Duodenal mucosa (tissue), 2 donors: ENCODE data around the gene LRRC47.

Source experiments
- H3K27ac ChIP-seq: one replicate; pipeline ENCODE4 v1.7.0; 2013; ENCODE audit warnings: low read depth, low read length
- H3K27me3 ChIP-seq, 2 donors: one replicate each; pipeline ENCODE4 v1.7.0; 2013; ENCODE audit warnings: low read length in 2 of 2, control low read depth in 1 of 2; ENCODE audit not compliant: insufficient read depth in 2 of 2, control insufficient read depth in 1 of 2
- H3K36me3 ChIP-seq, 2 donors: one replicate each; pipeline ENCODE4 v1.7.0; 2013; ENCODE audit warnings: low read length in 2 of 2, control low read depth in 1 of 2; ENCODE audit not compliant: insufficient read depth in 2 of 2, control insufficient read depth in 1 of 2
- H3K4me1 ChIP-seq, 2 donors: one replicate each; pipeline ENCODE4 v1.7.0; 2013; ENCODE audit warnings: low read length in 2 of 2, control low read depth in 1 of 2; ENCODE audit not compliant: insufficient read depth in 2 of 2, control insufficient read depth in 1 of 2
- H3K4me3 ChIP-seq, 2 donors: one replicate each; pipeline ENCODE4 v1.7.0; 2013; ENCODE audit warnings: low read length in 2 of 2, low read depth in 1 of 2
- H3K9ac ChIP-seq, 2 donors: one replicate each; pipeline ENCODE4 v1.7.0; 2013; ENCODE audit warnings: low read length in 2 of 2, low read depth in 1 of 2
- H3K9me3 ChIP-seq, 2 donors: one replicate each; pipeline ENCODE4 v1.7.0; 2013; ENCODE audit warnings: low read length in 2 of 2, control low read depth in 1 of 2; ENCODE audit not compliant: control insufficient read depth in 1 of 2

The LRRC47 gene

DNA sequence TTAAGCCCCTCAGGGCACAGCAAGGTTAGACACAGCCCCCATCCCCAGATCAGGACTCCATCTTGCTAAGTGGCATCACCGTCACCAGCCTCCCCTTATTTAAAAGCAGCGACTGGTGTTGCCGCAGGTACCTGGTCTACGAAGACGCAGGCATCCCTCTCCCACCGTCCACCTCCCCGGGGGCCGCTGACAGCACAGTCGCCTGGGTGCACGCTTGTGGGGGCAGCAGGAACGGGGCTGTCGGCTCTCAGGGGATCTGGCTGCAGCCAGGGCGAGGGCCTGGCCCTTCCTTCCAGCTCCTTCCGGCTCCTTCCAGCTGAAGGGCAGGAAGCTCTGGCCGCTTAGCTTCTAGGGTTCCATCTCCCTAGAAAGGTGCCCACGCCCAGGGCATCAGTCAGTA lies 61.7 kb downstream of the LRRC47 start:
- Histone ChIP-seq H3K27ac (no peak overlapping the region), H3K9me3 (no peaks in the 10 kb centered on the region), H3K36me3 (peaks cover 0 to 11% of the 10 kb centered on the region in 2 donors), H3K27me3 (peaks cover 6 to 11% of the 10 kb centered on the region in 2 donors), H3K4me1 (no peaks in the 10 kb centered on the region), H3K4me3 (no peak overlapping the region), H3K9ac (no peak overlapping the region)

DNA sequence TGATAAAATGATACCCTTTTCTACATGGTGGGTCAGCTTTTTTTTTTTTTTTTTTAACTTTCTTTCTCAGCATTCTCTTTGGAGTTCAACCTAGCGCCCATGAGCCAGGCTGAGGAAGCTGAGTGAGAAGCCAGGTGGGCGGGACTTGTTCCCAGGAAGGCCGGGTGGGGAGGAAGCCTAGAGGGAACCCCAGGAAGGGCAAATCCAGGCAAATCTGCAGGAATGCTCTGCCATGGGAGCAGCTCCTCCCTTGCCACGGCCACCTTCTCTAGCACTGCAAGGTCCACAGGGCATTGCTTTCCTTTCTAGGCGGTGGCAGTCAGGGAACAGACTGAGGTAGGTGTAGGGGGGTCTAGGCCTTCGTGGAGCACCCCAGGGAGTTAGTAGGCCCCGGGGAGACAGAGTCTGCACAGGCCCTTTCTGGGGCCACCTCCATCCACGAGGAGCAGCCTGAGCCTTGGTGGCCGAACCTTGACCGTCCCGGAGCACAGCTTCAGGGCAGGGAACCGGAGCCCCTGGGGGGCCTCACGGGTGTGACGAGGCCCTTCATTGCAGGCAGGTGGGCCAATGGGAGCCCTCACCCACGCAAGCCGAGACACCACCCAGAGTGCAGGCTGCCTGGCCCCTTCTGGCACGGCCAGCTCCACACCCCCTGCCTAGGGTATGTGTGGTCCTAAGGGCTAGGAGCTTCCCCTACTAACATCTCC lies 62.3 kb downstream of the LRRC47 start:
- Histone ChIP-seq H3K4me1 (no peaks in the 10 kb centered on the region), H3K36me3 (peaks cover 0 to 11% of the 10 kb centered on the region in 2 donors), H3K27ac (no peak overlapping the region), H3K27me3 (peaks cover 6 to 11% of the 10 kb centered on the region in 2 donors), H3K9ac (no peak overlapping the region), H3K4me3 (no peak overlapping the region), H3K9me3 (no peaks in the 10 kb centered on the region)

DNA sequence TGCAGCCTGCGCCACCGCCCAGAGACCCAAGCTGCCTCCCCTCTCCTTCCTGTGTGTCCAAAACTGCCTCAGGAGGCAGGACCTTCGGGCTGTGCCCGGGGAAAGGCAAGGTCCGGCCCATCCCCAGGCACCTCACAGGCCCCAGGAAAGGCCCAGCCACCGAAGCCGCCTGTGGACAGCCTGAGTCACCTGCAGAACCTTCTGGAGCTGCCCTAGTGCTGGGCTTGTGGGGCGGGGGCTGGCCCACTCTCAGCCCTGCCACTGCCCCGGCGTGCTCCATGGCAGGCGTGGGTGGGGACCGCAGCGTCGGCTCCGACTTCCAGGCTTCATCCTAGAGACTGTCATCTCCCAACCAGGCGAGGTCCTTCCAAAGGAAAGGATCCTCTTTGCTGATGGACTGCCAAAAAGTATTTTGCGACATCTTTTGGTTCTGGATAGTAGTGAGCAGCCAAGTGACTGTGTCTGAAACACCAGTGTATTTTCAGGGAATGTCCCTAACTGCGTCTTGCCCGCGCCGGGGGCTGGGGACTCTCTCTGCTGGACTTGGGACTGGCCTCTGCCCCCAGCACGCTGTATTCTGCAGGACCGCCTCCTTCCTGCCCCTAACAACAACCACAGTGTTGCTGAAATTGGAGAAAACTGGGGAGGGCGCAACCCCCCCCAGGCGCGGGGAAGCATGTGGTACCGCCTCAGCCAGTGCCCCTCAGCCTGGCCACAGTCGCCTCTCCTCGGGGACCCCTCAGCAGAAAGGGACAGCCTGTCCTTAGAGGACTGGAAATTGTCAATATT lies 63.0 kb downstream of the LRRC47 start:
- Histone ChIP-seq H3K27me3 (peaks cover 6 to 12% of the 10 kb centered on the region in 2 donors), H3K27ac (no peak overlapping the region), H3K36me3 (peaks cover 0 to 5% of the 10 kb centered on the region in 2 donors), H3K9ac (no peak overlapping the region), H3K9me3 (no peaks in the 10 kb centered on the region), H3K4me1 (no peaks in the 10 kb centered on the region), H3K4me3 (no peak overlapping the region)

DNA sequence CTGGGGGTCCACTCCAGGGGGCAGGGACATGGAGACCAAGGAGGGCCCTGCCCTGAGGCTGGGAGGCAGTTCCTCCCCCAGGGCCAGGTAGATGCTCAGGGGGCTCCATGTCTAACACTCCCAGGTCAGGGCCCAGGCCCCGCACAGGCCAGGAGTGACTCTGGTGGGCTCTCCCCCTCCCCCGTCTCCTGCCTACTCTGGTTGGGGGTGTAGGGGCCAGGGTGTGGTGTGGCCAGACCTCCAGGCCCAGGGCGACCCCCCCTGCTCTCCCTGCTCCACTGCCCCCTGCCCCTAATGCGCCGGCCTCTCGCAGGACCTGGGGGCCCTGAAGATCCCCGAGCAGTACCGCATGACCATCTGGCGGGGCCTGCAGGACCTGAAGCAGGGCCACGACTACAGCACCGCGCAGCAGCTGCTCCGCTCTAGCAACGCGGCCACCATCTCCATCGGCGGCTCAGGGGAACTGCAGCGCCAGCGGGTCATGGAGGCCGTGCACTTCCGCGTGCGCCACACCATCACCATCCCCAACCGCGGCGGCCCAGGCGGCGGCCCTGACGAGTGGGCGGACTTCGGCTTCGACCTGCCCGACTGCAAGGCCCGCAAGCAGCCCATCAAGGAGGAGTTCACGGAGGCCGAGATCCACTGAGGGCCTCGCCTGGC lies 63.7 kb downstream of the LRRC47 start:
- Histone ChIP-seq H3K4me1 (no peaks in the 10 kb centered on the region), H3K27me3 (peaks cover 6 to 18% of the 10 kb centered on the region in 2 donors), H3K9ac (no peak overlapping the region), H3K36me3 (peaks cover 0 to 2% of the 10 kb centered on the region in 2 donors), H3K4me3 (no peak overlapping the region), H3K9me3 (no peaks in the 10 kb centered on the region), H3K27ac (no peak overlapping the region)

DNA sequence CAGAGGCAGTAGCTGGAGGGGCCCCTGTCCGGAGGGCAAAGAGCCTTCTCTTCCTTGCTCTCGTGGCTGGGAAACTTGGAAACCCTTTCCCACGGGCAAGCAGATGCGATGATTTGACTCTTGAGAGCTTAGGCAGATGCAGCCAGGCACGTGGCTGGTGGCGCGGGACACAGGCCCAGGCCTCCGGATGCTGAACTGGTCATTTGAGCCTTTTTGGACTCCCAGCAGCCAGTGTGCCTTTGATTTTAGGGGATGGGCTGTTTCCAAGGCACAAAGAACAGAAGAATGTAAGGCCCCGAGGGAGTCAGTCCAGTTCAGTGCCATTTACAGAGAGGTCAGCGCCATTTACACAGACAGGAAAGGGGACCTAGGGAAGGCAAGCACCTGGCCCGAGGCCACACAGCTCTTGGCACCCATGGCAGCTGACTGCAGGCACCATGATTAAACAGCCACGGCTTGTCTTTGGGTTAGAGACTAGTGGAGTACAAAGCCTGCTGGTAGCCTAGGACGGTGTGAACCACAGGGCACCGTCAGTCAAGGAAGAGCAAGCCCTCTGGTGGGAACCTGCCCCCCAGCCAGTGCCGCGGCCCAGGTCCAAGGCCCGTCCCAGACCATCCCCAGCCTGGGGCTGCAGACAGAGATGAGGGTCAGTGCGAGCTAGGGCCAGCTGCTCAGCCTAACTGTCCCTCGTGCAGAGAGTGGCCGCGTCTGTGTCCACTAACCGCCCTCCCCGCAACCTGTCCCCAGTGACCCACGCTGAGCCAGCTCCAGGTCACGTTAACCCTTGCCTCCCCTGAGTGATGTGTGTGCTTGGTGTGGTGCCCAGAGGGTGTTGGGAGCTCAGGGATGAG lies 64.5 kb downstream of the LRRC47 start:
- Histone ChIP-seq H3K9ac (no peak overlapping the region), H3K27me3 (peaks cover 6 to 18% of the 10 kb centered on the region in 2 donors), H3K4me1 (no peaks in the 10 kb centered on the region)

DNA sequence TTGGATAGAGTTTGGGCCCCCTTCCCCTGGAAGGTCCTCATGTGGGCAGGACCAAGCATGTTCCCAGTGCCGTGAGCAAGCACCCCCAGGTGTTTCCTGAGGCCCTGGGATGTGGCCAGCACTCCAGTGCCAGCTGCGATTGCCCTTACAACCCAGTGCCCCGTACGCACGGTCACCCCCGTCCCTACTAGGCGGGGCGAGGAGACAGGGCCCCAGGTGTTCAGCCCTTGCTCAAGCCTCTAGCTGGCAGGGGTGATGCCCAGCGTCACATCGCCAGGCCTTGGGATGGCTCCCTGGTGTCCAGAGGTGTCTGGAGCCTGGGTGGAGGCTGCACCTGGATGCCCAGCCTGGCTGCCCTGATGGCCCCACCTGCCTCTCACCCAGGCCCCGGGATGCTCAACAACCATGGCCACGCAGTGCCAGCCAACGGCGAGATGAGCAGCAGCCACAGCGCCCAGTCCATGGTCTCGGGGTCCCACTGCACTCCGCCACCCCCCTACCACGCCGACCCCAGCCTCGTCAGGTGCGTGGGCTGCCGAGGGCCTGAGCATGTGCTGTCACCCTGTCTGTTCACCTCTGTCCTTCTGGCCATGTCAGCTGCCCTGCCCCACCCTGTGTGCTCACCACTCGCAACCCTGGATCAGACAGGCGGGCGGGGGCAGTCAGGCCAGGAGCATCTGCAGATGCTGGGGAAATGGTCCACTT lies 65.6 kb downstream of the LRRC47 start:
- H3K36me3 ChIP-seq: peaks cover 0 to under 1% of the 10 kb centered on the region in 2 donors
- no peaks in the 10 kb centered on the region for H3K4me1 ChIP-seq
- peaks cover 6 to 18% of the 10 kb centered on the region in 2 donors for H3K27me3 ChIP-seq
- H3K4me3 ChIP-seq: no peak overlapping the region
- H3K27ac ChIP-seq: no peak overlapping the region
- H3K9ac ChIP-seq: no peak overlapping the region
- no peaks in the 10 kb centered on the region for H3K9me3 ChIP-seq

More for the DNA sequence above, 64.5 kb downstream of the LRRC47 start:
- Histone ChIP-seq H3K9me3 (no peaks in the 10 kb centered on the region), H3K36me3 (peaks cover 0 to 2% of the 10 kb centered on the region in 2 donors), H3K27ac (no peak overlapping the region), H3K4me3 (no peak overlapping the region)

DNA sequence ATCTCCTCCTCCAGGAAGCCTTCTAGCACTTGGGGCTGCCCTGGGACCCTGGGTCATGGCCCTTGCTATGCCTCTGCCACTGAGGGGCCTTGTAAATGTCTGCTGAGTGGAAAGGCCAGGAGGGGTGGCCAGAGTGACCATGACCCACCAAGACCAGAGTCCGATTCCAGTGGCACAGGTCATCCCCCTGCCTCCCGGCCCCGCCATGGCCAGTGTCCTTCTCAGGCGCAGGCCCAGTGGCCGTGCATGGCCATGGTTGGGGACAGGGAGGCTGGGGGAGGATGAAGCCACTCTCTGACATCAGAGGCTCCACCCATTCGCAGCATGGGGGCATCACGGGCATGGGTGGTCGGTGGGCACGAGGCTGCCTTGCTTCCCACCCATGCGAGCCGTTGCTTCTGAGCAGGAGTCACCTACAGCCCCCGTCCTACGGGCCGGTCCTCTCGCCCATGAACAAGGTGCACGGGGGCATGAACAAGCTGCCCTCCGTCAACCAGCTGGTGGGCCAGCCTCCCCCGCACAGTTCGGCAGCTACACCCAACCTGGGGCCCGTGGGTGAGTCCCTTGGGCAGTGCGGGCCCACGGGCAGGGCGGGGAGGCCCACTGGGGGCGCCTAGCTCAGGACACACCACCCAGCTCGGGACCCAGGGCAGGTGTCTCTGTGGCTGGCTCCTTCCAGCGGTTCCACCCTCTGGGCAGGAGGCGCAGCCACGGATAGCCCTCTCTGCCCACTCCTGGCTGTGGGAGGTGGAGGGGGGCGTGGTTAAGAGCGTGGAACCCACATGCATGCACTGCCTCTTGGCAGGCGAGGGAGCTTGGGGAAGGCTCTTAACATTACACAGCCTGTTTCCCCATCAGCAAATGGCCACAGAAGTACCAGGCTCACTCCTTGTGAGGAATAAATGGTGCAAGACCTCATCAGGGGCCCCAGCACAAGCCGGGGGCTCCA lies 66.4 kb downstream of the LRRC47 start:
- H3K9ac ChIP-seq: no peak overlapping the region
- no peak overlapping the region for H3K4me3 ChIP-seq
- H3K9me3 ChIP-seq: no peaks in the 10 kb centered on the region
- H3K4me1 ChIP-seq: no peaks in the 10 kb centered on the region
- no peak overlapping the region for H3K27ac ChIP-seq
- no peaks in the 10 kb centered on the region for H3K36me3 ChIP-seq
- peaks cover 6 to 18% of the 10 kb centered on the region in 2 donors for H3K27me3 ChIP-seq
